ENCODE results near the gene FAM234B.

- TF ChIP-seq, protein P1, sequence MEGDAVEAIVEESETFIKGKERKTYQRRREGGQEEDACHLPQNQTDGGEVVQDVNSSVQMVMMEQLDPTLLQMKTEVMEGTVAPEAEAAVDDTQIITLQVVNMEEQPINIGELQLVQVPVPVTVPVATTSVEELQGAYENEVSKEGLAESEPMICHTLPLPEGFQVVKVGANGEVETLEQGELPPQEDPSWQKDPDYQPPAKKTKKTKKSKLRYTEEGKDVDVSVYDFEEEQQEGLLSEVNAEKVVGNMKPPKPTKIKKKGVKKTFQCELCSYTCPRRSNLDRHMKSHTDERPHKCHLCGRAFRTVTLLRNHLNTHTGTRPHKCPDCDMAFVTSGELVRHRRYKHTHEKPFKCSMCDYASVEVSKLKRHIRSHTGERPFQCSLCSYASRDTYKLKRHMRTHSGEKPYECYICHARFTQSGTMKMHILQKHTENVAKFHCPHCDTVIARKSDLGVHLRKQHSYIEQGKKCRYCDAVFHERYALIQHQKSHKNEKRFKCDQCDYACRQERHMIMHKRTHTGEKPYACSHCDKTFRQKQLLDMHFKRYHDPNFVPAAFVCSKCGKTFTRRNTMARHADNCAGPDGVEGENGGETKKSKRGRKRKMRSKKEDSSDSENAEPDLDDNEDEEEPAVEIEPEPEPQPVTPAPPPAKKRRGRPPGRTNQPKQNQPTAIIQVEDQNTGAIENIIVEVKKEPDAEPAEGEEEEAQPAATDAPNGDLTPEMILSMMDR (IDR thresholded peaks at IDR 0.05; ENCODE audit: poor library complexity), result no peak
- TF ChIP-seq EZH2phosphoT487 (IDR thresholded peaks at IDR 0.05; ENCODE audit: low read depth, severe bottlenecking, unreplicated experiment) (no peak), EZH2 (IDR thresholded peaks at IDR 0.05; ENCODE audit: borderline replicate concordance) (no peak)
These were observed 45.9 kb downstream of the FAM234B start for GRCh38 chr12:13090054-13090453.
